Activated B cell treated with CpG ODN at 0.5 μM for 24 hours (primary cell): Measurements from ENCODE around the gene CIAO2B. TPM values are rescaled to one million over a fixed set of nuclear protein-coding genes. Genes with fewer than 3 reads are reported as not detected.

Experiments
- ATAC-seq: fragments of 200-7000 bp; cut with Tn5 transposase; one replicate; pipeline ENCODE4 v1.10.0; 2021; ENCODE audit warnings: low read depth, mild to moderate bottlenecking, moderate library complexity
- CTCF ChIA-PET: fragments of 350-600 bp; sonication (Branson Sonifier 250); formaldehyde crosslinking; loops from one replicate; lab custom pipeline; 2021; ENCODE audit warnings: antibody characterized with exemption; lab: Charles Lee
- POLR2A ChIA-PET: fragments of 350-600 bp; sonication (Branson Sonifier 250); formaldehyde crosslinking; loops from one replicate; lab custom pipeline; 2021; ENCODE audit warnings: antibody characterized with exemption; lab: Charles Lee
- DNase-seq: peaks from one replicate; pipeline ENCODE4 v3.0.0; 2022
- H3K27ac Mint-ChIP-seq: one replicate; pipeline ENCODE4 v1.8.0; 2020; ENCODE audit warnings: mixed read lengths
- H3K27me3 Mint-ChIP-seq: one replicate; pipeline ENCODE4 v1.8.0; 2021; ENCODE audit warnings: mixed read lengths
- H3K36me3 Mint-ChIP-seq: one replicate; pipeline ENCODE4 v1.8.0; 2021; ENCODE audit warnings: low read depth, mixed read lengths
- H3K4me1 Mint-ChIP-seq: one replicate; pipeline ENCODE4 v1.8.0; 2021; ENCODE audit warnings: mixed read lengths
- H3K4me3 Mint-ChIP-seq: one replicate; pipeline ENCODE4 v1.8.0; 2020; ENCODE audit warnings: mild to moderate bottlenecking, mixed read lengths
- H3K9me3 Mint-ChIP-seq: one replicate; pipeline ENCODE4 v1.8.0; 2020; ENCODE audit warnings: mixed read lengths
- CTCF ChIP-seq: fragments of 200-600 bp; IDR thresholded peaks from one replicate; pipeline ENCODE4 v1.8.0; 2022; ENCODE audit warnings: antibody characterized with exemption, mild to moderate bottlenecking
- intact Hi-C: fragments of 100-400 bp; cut with micrococcal nuclease; formaldehyde crosslinking; loops from one replicate; pipeline ENCODE4 v1.15.1; 2024
- total RNA-seq: library from RNA; stranded (reverse); gene quantifications from 2 replicates; pipeline ENCODE4 v1.2.3, GENCODE V29; 2022

CIAO2B gene
- total RNA-seq, 1 donor from 2014 or later, result 66.2 TPM

- ChIA-PET POLR2A (no interaction called here), CTCF (no interaction called here)
- no peak for TF ChIP-seq CTCF
- Mint-ChIP-seq H3K4me1 (peaks cover 9% of the 10 kb centered on the region), H3K9me3 (no peaks in the 10 kb centered on the region), H3K27ac (no peak overlapping the region), H3K36me3 (no peaks in the 10 kb centered on the region), H3K4me3 (no peak overlapping the region), H3K27me3 (peaks cover 36% of the 10 kb centered on the region)
- ATAC-seq (no peak), DNase-seq (no peak)
- intact Hi-C loops, result no loop called here
Observed at GRCh38 chr16:66923866-66924265, 10.3 kb downstream of the CIAO2B start.

- ATAC-seq (no peak), DNase-seq (no peak)
- Mint-ChIP-seq H3K9me3 (no peaks in the 10 kb centered on the region), H3K27ac (no peak overlapping the region), H3K27me3 (peaks cover 36% of the 10 kb centered on the region), H3K4me3 (no peak overlapping the region), H3K36me3 (no peaks in the 10 kb centered on the region), H3K4me1 (peaks cover 9% of the 10 kb centered on the region)
- CTCF ChIA-PET, result no interaction called here
- TF ChIP-seq CTCF, result no peak
- POLR2A ChIA-PET, result no interaction called here
- intact Hi-C loops, result no loop called here
Observed at GRCh38 chr16:66923247-66923731, 10.9 kb downstream of the CIAO2B start.

- H3K4me3 Mint-ChIP-seq, result no peak overlapping the region
- CTCF ChIA-PET, result no interaction called here
Observed at GRCh38 chr16:66921729-66922450, 12.3 kb downstream of the CIAO2B start.

GRCh38 chr16:66920924-66921680, 13.1 kb downstream of the CIAO2B start:
- no peak overlapping the region for H3K4me3 Mint-ChIP-seq
- H3K27ac Mint-ChIP-seq, result no peak overlapping the region
- no peak for DNase-seq
- ATAC-seq, result no peak
- ChIA-PET POLR2A (no interaction called here), CTCF (no interaction called here)
- no peaks in the 10 kb centered on the region for H3K36me3 Mint-ChIP-seq
- intact Hi-C loops, result no loop called here
- no peaks in the 10 kb centered on the region for H3K9me3 Mint-ChIP-seq
- H3K4me1 Mint-ChIP-seq, result peaks cover 9% of the 10 kb centered on the region
- TF ChIP-seq CTCF, result no peak
- peaks cover 34% of the 10 kb centered on the region for H3K27me3 Mint-ChIP-seq

More at GRCh38 chr16:66921729-66922450, 12.3 kb downstream of the CIAO2B start:
- intact Hi-C loops, result no loop called here
- H3K36me3 Mint-ChIP-seq, result no peaks in the 10 kb centered on the region
- peaks cover 9% of the 10 kb centered on the region for H3K4me1 Mint-ChIP-seq
- peaks cover 36% of the 10 kb centered on the region for H3K27me3 Mint-ChIP-seq
- no peak for ATAC-seq
- TF ChIP-seq CTCF, result no peak
- POLR2A ChIA-PET, result no interaction called here
- H3K27ac Mint-ChIP-seq, result no peak overlapping the region
- DNase-seq, result no peak
- H3K9me3 Mint-ChIP-seq, result no peaks in the 10 kb centered on the region

GRCh38 chr16:66920299-66920590, 14.0 kb downstream of the CIAO2B start:
- no peak for ATAC-seq
- no peak overlapping the region for H3K27ac Mint-ChIP-seq
- peaks cover 28% of the 10 kb centered on the region for H3K27me3 Mint-ChIP-seq
- POLR2A ChIA-PET, result no interaction called here
- no peaks in the 10 kb centered on the region for H3K9me3 Mint-ChIP-seq
- intact Hi-C loops, result no loop called here
- H3K4me1 Mint-ChIP-seq, result peaks cover 1% of the 10 kb centered on the region
- CTCF ChIA-PET, result no interaction called here
- no peak overlapping the region for H3K4me3 Mint-ChIP-seq
- no peak for TF ChIP-seq CTCF
- no peaks in the 10 kb centered on the region for H3K36me3 Mint-ChIP-seq
- no peak for DNase-seq
